HCT116 (cell line): ENCODE results near the gene RUNDC3A. TPM values are rescaled to one million over a fixed set of nuclear protein-coding genes. Genes with fewer than 3 reads are reported as not detected.

ENCODE experiments used
- ATAC-seq: fragments of 200-7000 bp; cut with Tn5 transposase; 2 replicates; pipeline ENCODE4 v1.9.1; 2020; ENCODE audit warnings: mild to moderate bottlenecking, moderate library complexity
- BruUV-seq: library from RNA; stranded (reverse); fragments of 400-500 nt; replicated peaks from 2 replicates; lab custom pipeline; 2021; lab: Mats Ljungman, UMichigan
- CTCF ChIA-PET: fragments of 300-600 bp; sonication (Branson Sonifier 250); formaldehyde crosslinking; loops from one replicate; lab custom pipeline; 2021; ENCODE audit warnings: antibody characterized with exemption; lab: Charles Lee
- POLR2A ChIA-PET: fragments of 300-600, 350-600 bp; sonication (Branson Sonifier 250); formaldehyde crosslinking; loops from one replicate; lab custom pipeline; 2021; ENCODE audit warnings: antibody characterized with exemption; lab: Charles Lee
- RAD21 ChIA-PET, 2 experiments: fragments of 300-600 bp; sonication (Branson Sonifier 250); formaldehyde crosslinking; loops; one replicate each; lab custom pipeline; 2023; ENCODE audit warnings: low total read pairs in 2 of 2; ENCODE audit not compliant: uncharacterized antibody in 2 of 2, unreplicated experiment in 2 of 2, low non-redundant PET in 1 of 2; lab: Charles Lee
- DNase-seq: peaks from one replicate; pipeline ENCODE4 v3.0.0-alpha.2; 2010; ENCODE audit warnings: low read depth, low spot score
- H2AFZ ChIP-seq: fragments of 200-600 bp; shearing (Covaris generic), sonication (generic); 2 replicates; pipeline ENCODE4 v1.6.1; 2017; ENCODE audit warnings: low read depth, mixed run types, mixed read lengths, antibody characterized with exemption, low read length; ENCODE audit not compliant: poor library complexity, severe bottlenecking
- H3K27ac ChIP-seq: 2 replicates; pipeline ENCODE4 v1.5.1; 2012; ENCODE audit warnings: low read depth, low read length
- H3K27me3 ChIP-seq: fragments of 200-600 bp; sonication (generic); 2 replicates; pipeline ENCODE4 v1.6.1; 2016; ENCODE audit warnings: mixed run types, low read length, mixed read lengths; ENCODE audit not compliant: insufficient read depth
- H3K36me3 ChIP-seq, 2 experiments: fragments of 200-500 bp in 1 of 2; fragments of 200-600 bp in 1 of 2; sonication (Bioruptor generic) in 1 of 2; sonication (generic) in 1 of 2; 2 replicates each; pipeline versions ENCODE4 v1.5.1 to v1.6.1; 2014 to 2016; ENCODE audit warnings: low read length in 2 of 2, inconsistent platforms in 1 of 2, mixed read lengths in 1 of 2, mixed run types in 1 of 2; ENCODE audit not compliant: insufficient read depth in 2 of 2, control insufficient read depth in 1 of 2
- H3K4me1 ChIP-seq, 2 experiments: fragments of 200-600 bp in 1 of 2; sonication (generic) in 1 of 2; 2 replicates each; pipeline versions ENCODE4 v1.5.1 to v1.6.1; 2012 to 2017; ENCODE audit warnings: low read length in 2 of 2, inconsistent platforms in 1 of 2, mild to moderate bottlenecking in 1 of 2, mixed read lengths in 1 of 2, mixed run types in 1 of 2, moderate library complexity in 1 of 2; ENCODE audit not compliant: insufficient read depth in 2 of 2, control insufficient read depth in 1 of 2
- H3K4me2 ChIP-seq: fragments of 200-600 bp; sonication (generic); 2 replicates; pipeline ENCODE4 v1.6.1; 2017; ENCODE audit warnings: mixed run types, low read length, mixed read lengths
- H3K4me3 ChIP-seq, 2 experiments: fragments of 200-600 bp in 1 of 2; sonication (generic) in 1 of 2; replicated peaks in 1 of 2; 2 replicates each; pipeline ENCODE4 v1.5.1; 2011 to 2016; ENCODE audit warnings: low read length in 2 of 2, control low read depth in 1 of 2, low read depth in 1 of 2, mild to moderate bottlenecking in 1 of 2, mixed read lengths in 1 of 2, mixed run types in 1 of 2
- H3K79me2 ChIP-seq: fragments of 200-600 bp; sonication (generic); 2 replicates; pipeline ENCODE4 v1.6.1; 2017; ENCODE audit warnings: mild to moderate bottlenecking, mixed run types, low read length, moderate library complexity, mixed read lengths; ENCODE audit not compliant: insufficient read depth
- H3K9ac ChIP-seq: fragments of 200-600 bp; sonication (generic); 2 replicates; pipeline ENCODE4 v1.6.1; 2016; ENCODE audit warnings: low read length, mixed read lengths
- H3K9me2 ChIP-seq: fragments of 200-600 bp; sonication (generic), shearing (Covaris generic); 2 replicates; pipeline ENCODE4 v1.6.1; 2017; ENCODE audit warnings: mixed run types, mild to moderate bottlenecking, moderate library complexity; ENCODE audit not compliant: insufficient read depth
- H3K9me3 ChIP-seq, 2 experiments: fragments of 200-500 bp in 1 of 2; fragments of 200-600 bp in 1 of 2; sonication (Bioruptor generic) in 1 of 2; sonication (generic) in 1 of 2; 2 replicates each; pipeline ENCODE4 v1.6.1; 2014 to 2017; ENCODE audit warnings: low read length in 2 of 2, mixed read lengths in 2 of 2, inconsistent platforms in 1 of 2, low read depth in 1 of 2, mild to moderate bottlenecking in 1 of 2, mixed run types in 1 of 2, moderate library complexity in 1 of 2; ENCODE audit not compliant: control insufficient read depth in 1 of 2, insufficient read depth in 1 of 2
- H4K20me1 ChIP-seq: fragments of 200-600 bp; sonication (generic), shearing (Covaris generic); 2 replicates; pipeline ENCODE4 v1.6.1; 2017; ENCODE audit warnings: mixed run types, mild to moderate bottlenecking, moderate library complexity; ENCODE audit not compliant: insufficient read depth
- CBX3 ChIP-seq: IDR thresholded peaks from 2 replicates; pipeline ENCODE4 v1.6.1; 2012; ENCODE audit warnings: low read depth
- CEBPB ChIP-seq: IDR thresholded peaks from 2 replicates; pipeline ENCODE4 v1.6.1; 2012; ENCODE audit warnings: low read depth
- EGR1 ChIP-seq: IDR thresholded peaks from 2 replicates; pipeline ENCODE4 v1.6.1; 2012; ENCODE audit warnings: low read depth
- ELF1 ChIP-seq: IDR thresholded peaks from 2 replicates; pipeline ENCODE4 v1.6.1; 2012; ENCODE audit warnings: low read depth, borderline replicate concordance
- EZH2 ChIP-seq: fragments of 200-600 bp; sonication (generic); IDR thresholded peaks from 2 replicates; pipeline ENCODE4 v1.6.1; 2017; ENCODE audit warnings: antibody characterized with exemption, mixed run types
- EZH2phosphoT487 ChIP-seq: fragments of 200-600 bp; IDR thresholded peaks from 2 replicates; pipeline ENCODE4 v1.6.1; 2018; ENCODE audit warnings: antibody characterized with exemption, borderline replicate concordance
- JUND ChIP-seq: IDR thresholded peaks from 2 replicates; pipeline ENCODE4 v1.6.1; 2012
- POLR2A ChIP-seq: IDR thresholded peaks from 2 replicates; pipeline ENCODE4 v1.7.0; 2011; ENCODE audit warnings: borderline replicate concordance; ENCODE audit not compliant: insufficient read depth, insufficient read length; ENCODE audit errors: extremely low read depth
- POLR2AphosphoS5 ChIP-seq: IDR thresholded peaks from 2 replicates; pipeline ENCODE4 v1.6.1; 2011; ENCODE audit warnings: mild to moderate bottlenecking, low read depth, low read length, moderate library complexity
- RAD21 ChIP-seq: IDR thresholded peaks from 2 replicates; pipeline ENCODE4 v1.6.1; 2012; ENCODE audit warnings: low read depth, mild to moderate bottlenecking
- SIN3A ChIP-seq: IDR thresholded peaks from 2 replicates; pipeline ENCODE4 v1.6.1; 2012; ENCODE audit warnings: low read depth
- SP1 ChIP-seq: IDR thresholded peaks from 2 replicates; pipeline ENCODE4 v1.6.1; 2012; ENCODE audit warnings: low read depth
- TCF7L2 ChIP-seq: IDR thresholded peaks from 2 replicates; pipeline ENCODE4 v1.7.0; 2011; ENCODE audit warnings: borderline replicate concordance, inconsistent platforms; ENCODE audit not compliant: insufficient read depth, insufficient read length; ENCODE audit errors: extremely low read depth
- YY1 ChIP-seq: IDR thresholded peaks from 2 replicates; pipeline ENCODE4 v1.6.1; 2011; ENCODE audit warnings: low read length, low read depth, moderate library complexity, mild to moderate bottlenecking; ENCODE audit not compliant: insufficient replicate concordance; ENCODE audit errors: extremely low read depth
- ZBTB33 ChIP-seq: IDR thresholded peaks from 2 replicates; pipeline ENCODE4 v1.6.1; 2011; ENCODE audit warnings: mild to moderate bottlenecking, low read length, moderate library complexity; ENCODE audit not compliant: insufficient replicate concordance; ENCODE audit errors: extremely low read depth
- ZNF274 ChIP-seq: fragments of 200-500 bp; sonication (Bioruptor generic); IDR thresholded peaks from 2 replicates; pipeline ENCODE4 v1.6.1; 2014; ENCODE audit warnings: mild to moderate bottlenecking, low read depth, low read length, inconsistent platforms
- intact Hi-C: fragments of 100-400 bp; cut with micrococcal nuclease; formaldehyde crosslinking; loops from 2 replicates; pipeline ENCODE4 v1.10.0; 2022
- total RNA-seq: library from RNA; stranded (reverse); gene quantifications from one replicate; pipeline ENCODE4 v1.2.1, GENCODE V29; 2021; ENCODE audit not compliant: unreplicated experiment
- TF ChIP-seq, protein P1 (sequence below): IDR thresholded peaks from 2 replicates; pipeline ENCODE4 v1.6.1; 2012; ENCODE audit warnings: low read depth

The RUNDC3A gene
- total RNA-seq, 1 experiment from 2014 or later, result 0.61 TPM

- BruUV-seq, result no TSS peak
- POLR2A ChIA-PET, result no interaction called here
- Histone ChIP-seq H3K79me2 (no peaks in the 10 kb centered on the region), H3K27ac (no peak overlapping the region), H4K20me1 (no peaks in the 10 kb centered on the region), H3K4me3 (no peak overlapping the region; a peak in 1 of 4 replicates), H3K9ac (no peak overlapping the region), H2AFZ (no peak overlapping the region), H3K4me1 (peaks cover 3 to 28% of the 10 kb centered on the region in 2 experiments; a peak in 3 of 4 replicates), H3K27me3 (no peaks in the 10 kb centered on the region), H3K4me2 (peak overlapping the region; percentile 69), H3K9me2 (no peaks in the 10 kb centered on the region), H3K9me3 (no peaks in the 10 kb centered on the region), H3K36me3 (no peaks in the 10 kb centered on the region)
- CTCF ChIA-PET, result interaction anchor here (1.0 kb wide), 2 partner anchors 11 kb away, joined by 3 read pairs; no protein-coding TSS in a partner anchor
- RAD21 ChIA-PET, result interaction anchor here in 1 of 2 experiments (0.6 kb wide), 1 partner anchor 83 kb away, joined by 4 read pairs; no protein-coding TSS in a partner anchor
- DNase-seq (no peak), ATAC-seq (peak; percentile 57)
- intact Hi-C loops, result loop anchor here (2.0 kb wide), 1 partner anchor 73 kb away; no protein-coding TSS in a partner anchor
- TF ChIP-seq JUND (no peak), ZBTB33 (no peak), CEBPB (no peak), POLR2A (no peak), SP1 (no peak), RAD21 (no peak), YY1 (no peak), SIN3A (no peak), ZNF274 (no peak), EZH2 (no peak), TCF7L2 (no peak), EGR1 (no peak), ELF1 (no peak), EZH2phosphoT487 (no peak), CBX3 (no peak), POLR2AphosphoS5 (no peak)
- TF ChIP-seq, protein P1, sequence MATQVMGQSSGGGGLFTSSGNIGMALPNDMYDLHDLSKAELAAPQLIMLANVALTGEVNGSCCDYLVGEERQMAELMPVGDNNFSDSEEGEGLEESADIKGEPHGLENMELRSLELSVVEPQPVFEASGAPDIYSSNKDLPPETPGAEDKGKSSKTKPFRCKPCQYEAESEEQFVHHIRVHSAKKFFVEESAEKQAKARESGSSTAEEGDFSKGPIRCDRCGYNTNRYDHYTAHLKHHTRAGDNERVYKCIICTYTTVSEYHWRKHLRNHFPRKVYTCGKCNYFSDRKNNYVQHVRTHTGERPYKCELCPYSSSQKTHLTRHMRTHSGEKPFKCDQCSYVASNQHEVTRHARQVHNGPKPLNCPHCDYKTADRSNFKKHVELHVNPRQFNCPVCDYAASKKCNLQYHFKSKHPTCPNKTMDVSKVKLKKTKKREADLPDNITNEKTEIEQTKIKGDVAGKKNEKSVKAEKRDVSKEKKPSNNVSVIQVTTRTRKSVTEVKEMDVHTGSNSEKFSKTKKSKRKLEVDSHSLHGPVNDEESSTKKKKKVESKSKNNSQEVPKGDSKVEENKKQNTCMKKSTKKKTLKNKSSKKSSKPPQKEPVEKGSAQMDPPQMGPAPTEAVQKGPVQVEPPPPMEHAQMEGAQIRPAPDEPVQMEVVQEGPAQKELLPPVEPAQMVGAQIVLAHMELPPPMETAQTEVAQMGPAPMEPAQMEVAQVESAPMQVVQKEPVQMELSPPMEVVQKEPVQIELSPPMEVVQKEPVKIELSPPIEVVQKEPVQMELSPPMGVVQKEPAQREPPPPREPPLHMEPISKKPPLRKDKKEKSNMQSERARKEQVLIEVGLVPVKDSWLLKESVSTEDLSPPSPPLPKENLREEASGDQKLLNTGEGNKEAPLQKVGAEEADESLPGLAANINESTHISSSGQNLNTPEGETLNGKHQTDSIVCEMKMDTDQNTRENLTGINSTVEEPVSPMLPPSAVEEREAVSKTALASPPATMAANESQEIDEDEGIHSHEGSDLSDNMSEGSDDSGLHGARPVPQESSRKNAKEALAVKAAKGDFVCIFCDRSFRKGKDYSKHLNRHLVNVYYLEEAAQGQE, result no peak
Measured at GRCh38 chr17:44307387-44308186, 814 bp upstream of the RUNDC3A start.
